GM18861 (cell line): ENCODE results near the gene SLCO3A1.
A peak's percentile ranks its signal among the peaks of the same experiment; 100 is the strongest.

Source experiments
- ATAC-seq: cut with Tn5 transposase; IDR thresholded peaks from one replicate; pipeline ENCODE4 v1.9.1; 2021; ENCODE audit not compliant: unreplicated experiment

The SLCO3A1 gene

DNA sequence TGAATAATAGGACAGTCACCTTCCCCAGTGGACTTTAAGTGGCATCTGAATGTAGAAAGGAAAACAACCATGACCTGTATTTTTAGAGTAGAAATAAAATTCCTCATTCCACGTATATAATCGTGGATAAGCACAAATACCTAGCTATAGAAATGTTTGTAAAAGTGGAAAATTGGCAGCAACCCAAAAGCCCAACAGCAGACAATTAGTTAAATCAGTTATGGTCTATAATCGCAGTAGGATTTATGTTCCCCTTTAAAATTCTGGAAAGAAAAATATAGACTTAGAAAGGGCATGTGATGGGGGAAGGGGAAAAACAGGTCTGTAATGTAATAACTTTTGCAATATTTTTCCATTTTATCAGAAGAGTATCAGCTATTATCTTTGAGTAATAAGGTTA, 298.2 kb downstream of the SLCO3A1 start:
- ATAC-seq, result no peak

DNA sequence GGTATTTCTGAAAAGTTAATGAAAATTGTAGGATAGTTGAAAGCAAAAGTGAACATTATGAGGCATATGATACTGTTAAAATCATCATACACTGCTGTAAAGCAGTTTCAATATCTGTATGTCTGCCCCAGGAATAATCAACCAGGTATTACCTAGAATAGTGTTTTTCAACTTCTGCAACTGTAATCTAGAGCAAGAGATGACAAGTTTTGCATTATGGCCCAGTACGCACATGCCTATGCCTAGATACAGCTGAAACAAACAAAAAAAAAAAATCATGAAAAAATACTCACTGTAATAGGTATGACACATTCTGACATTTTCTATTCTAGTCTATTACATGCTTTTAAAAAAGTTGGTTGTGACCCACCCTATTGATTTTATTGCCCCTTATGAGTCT, 299.5 kb downstream of the SLCO3A1 start:
- no peak for ATAC-seq

DNA sequence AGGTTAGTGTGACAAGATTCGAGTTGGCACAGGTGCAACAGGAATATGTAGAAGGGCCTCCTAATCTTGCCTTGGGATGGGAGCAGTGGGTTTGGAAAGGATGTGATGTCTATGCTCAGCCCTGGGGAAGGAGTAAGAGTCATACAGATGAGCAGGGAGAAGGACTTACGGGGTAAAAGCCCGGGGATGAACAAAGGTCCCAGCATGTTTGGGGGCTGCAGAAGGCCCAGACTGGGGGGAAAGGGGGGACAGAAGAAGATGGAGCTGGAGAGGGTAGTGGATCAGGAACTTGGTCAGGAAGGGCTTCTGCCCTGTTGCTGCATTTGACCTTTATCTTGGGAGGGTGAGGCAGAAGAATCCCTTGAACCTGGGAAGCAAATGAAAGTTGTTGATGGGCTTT, 300.1 kb downstream of the SLCO3A1 start:
- no peak for ATAC-seq

GRCh38 chr15:92155934-92156333, 302.4 kb downstream of the SLCO3A1 start:
- no peak for ATAC-seq

- no peak for ATAC-seq
These were observed 304.3 kb downstream of the SLCO3A1 start for GRCh38 chr15:92157666-92158298.

GRCh38 chr15:92158426-92158825, 304.9 kb downstream of the SLCO3A1 start:
- peak; percentile 53 for ATAC-seq

DNA sequence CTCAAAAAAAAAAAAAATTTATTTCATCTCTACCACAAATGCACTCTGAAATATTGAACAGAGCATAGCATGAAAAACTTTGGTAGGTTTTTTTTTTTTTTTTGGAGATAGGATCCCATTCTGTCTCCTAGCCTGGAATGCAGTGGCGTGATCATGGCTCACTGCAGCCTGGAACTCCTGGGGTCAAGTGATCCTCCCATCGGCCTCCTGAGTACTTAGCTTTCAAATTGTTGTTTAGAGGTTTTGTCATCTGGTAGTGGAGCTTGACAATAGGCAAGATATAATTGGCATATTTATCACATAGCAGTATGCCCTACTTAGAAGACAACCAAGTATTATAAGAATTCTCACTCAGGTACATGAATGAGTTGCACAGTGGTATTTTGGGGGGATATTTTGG, 306.0 kb downstream of the SLCO3A1 start:
- ATAC-seq, result no peak

GRCh38 chr15:92159906-92160841, 306.7 kb downstream of the SLCO3A1 start:
- no peak for ATAC-seq

- ATAC-seq, result peak; percentile 91
These were observed 307.6 kb downstream of the SLCO3A1 start for GRCh38 chr15:92161039-92161670.

GRCh38 chr15:92162657-92163056, 309.1 kb downstream of the SLCO3A1 start:
- no peak for ATAC-seq

GRCh38 chr15:92163641-92164040, 310.1 kb downstream of the SLCO3A1 start:
- ATAC-seq, result no peak

GRCh38 chr15:92164327-92165000, 311.0 kb downstream of the SLCO3A1 start:
- ATAC-seq, result no peak

- ATAC-seq, result no peak
These were observed 311.5 kb downstream of the SLCO3A1 start for GRCh38 chr15:92165001-92165346.

- no peak for ATAC-seq
These were observed 312.5 kb downstream of the SLCO3A1 start for GRCh38 chr15:92166029-92166428.

GRCh38 chr15:92166751-92167405, 313.4 kb downstream of the SLCO3A1 start:
- ATAC-seq, result no peak

GRCh38 chr15:92167451-92167850, 313.9 kb downstream of the SLCO3A1 start:
- no peak for ATAC-seq

DNA sequence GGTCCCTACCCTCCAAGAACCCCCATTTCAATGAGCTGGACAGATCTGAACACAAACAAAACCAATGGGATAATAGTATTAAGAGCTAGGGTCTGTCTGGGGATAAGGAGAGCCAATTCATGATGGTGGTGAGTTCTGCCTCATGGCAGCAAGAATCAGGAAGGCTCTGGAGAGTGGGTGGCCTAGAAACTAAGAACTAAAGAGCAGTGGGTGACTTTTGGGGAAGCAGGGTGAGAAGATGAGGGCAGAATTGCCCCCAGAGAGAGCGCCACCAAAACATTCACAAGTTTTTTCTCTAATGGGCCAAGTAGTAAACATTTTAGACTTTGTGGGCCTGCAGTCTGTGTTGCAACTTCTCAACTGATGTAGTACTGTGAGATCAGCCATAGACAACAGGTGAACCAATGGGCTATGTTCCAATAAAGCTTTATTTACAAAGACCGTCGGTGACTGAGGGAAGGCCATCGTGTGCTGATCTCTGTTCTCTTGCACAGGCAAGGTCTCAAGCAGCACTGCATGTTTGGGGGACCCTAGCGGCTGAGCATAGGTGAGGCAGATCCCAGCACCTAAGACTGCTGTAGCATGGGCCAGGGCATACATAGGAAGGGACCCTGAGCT, 314.7 kb downstream of the SLCO3A1 start:
- ATAC-seq, result no peak

DNA sequence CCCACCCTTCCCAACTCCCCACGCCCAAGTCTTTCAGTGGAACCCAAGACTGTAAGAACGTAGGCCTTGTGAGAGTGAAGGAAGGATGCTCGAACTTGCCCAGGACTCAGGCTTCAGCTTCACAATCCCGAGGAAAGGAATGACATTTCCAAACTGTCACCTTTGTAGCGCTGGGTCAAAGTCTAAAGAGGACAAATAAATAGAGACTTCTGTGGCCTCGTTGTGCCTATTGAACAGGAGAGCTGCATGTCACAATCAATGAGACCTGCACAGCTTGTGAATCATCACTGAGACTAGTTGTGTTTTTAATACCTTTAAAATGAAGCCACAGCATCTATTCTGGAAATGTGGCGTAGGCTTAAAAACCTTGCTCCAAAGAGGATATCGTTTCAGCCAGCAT, 317.4 kb downstream of the SLCO3A1 start:
- no peak for ATAC-seq

DNA sequence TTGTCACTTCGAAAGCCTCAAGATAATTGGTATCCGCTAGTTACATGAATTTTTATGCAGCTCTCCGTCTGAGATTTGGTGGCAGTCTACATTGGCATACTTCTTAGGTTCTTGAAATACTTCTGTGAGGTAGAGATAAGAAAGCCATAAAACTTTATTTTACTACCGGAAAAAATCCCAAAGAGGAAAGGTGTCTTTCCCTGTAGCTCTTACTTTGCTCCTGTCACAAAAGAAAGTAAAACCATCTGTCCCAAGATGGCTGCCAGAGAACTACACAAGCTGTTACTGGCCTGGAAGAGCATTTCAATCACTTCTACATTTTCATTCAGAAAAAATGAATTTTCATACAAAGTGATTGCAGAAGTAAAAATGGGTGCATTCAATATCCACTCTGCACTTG, 325.4 kb downstream of the SLCO3A1 start:
- no peak for ATAC-seq

DNA sequence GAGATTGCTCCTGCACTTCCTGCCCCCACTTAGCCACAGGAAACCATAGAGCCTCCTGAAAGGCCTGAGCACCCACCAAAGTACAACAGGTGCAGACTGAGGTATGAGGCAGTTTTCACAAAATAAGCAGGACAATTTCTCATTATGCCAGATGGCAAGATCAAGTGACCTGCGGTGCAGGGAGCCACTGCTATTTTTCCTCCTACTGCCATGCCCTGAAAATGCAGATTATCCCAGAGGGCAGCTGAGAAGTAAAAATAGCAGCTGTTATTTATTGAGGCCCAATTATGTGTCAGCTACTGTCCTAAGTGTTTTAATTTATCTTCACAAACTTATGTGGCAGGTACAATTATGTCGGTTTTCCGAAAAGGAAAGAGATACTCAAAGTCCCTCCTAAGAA, 330.6 kb downstream of the SLCO3A1 start:
- ATAC-seq, result no peak
